Measurements from ENCODE around the gene SHROOM4.

GRCh38 chrX:50725310-50725709 is 88.7 kb downstream of the SHROOM4 start:
- no peak for TF ChIP-seq CTCF (conservative IDR thresholded peaks at IDR 0.05; ENCODE audit: low read length)
- no peak for TF ChIP-seq EZH2phosphoT487 (IDR thresholded peaks at IDR 0.05; ENCODE audit: borderline replicate concordance, low read depth, low read length)
